HepG2 (cell line): ENCODE results near the gene EPS8L3.

Source experiments
- BCL6 ChIP-seq: IDR thresholded peaks from 2 replicates; pipeline ENCODE4 v1.6.1; 2016; ENCODE audit warnings: missing genetic modification reagents, missing compliant biosample characterization
- CEBPZ ChIP-seq: IDR thresholded peaks from 2 replicates; pipeline ENCODE4 v1.6.1; 2012; ENCODE audit warnings: low read length, improper control_type of control experiment
- ELF1 ChIP-seq: sonication (generic); formaldehyde crosslinking; IDR thresholded peaks from 2 replicates; pipeline ENCODE4 v1.4.0; 2020; ENCODE audit warnings: missing genetic modification reagents
- ETV5 ChIP-seq: IDR thresholded peaks from 2 replicates; pipeline ENCODE4 v1.6.1; 2018; ENCODE audit warnings: missing biosample characterization, missing genetic modification reagents, inconsistent platforms, borderline replicate concordance
- IKZF4 ChIP-seq: sonication (generic); formaldehyde crosslinking; IDR thresholded peaks from 2 replicates; pipeline ENCODE4 v1.5.1; 2020; ENCODE audit warnings: borderline replicate concordance, mild to moderate bottlenecking, low read depth, missing genetic modification reagents; ENCODE audit errors: not compliant biosample characterization
- MXD1 ChIP-seq: sonication (generic); formaldehyde crosslinking; IDR thresholded peaks from 2 replicates; pipeline ENCODE4 v1.4.0; 2020; ENCODE audit warnings: mild to moderate bottlenecking, missing genetic modification reagents
- PATZ1 ChIP-seq: sonication (generic); formaldehyde crosslinking; IDR thresholded peaks from 2 replicates; pipeline ENCODE4 v1.4.0; 2020; ENCODE audit warnings: missing genetic modification reagents
- RFX3 ChIP-seq: IDR thresholded peaks from 2 replicates; pipeline ENCODE4 v1.6.1; 2016; ENCODE audit warnings: missing biosample characterization, missing genetic modification reagents
- USF2 ChIP-seq, 2 experiments: sonication (generic) in 1 of 2; formaldehyde crosslinking in 1 of 2; IDR thresholded peaks; 2 replicates each; pipeline versions ENCODE4 v1.5.1 to v1.6.1; 2011 to 2020; ENCODE audit warnings: borderline replicate concordance in 1 of 2, low read depth in 1 of 2, low read length in 1 of 2, mild to moderate bottlenecking in 1 of 2, missing genetic modification reagents in 1 of 2, moderate library complexity in 1 of 2

GRCh38 chr1:109716570-109717090, 47.1 kb downstream of the EPS8L3 start:
- no peak for TF ChIP-seq USF2 (IDR thresholded peaks at IDR 0.05; ENCODE audit: low read depth, low read length)
- no peak for TF ChIP-seq USF2 (CRISPR knock-in tag; IDR thresholded peaks at IDR 0.05; ENCODE audit: borderline replicate concordance)
- TF ChIP-seq ELF1 (CRISPR knock-in tag) = no peak
- no peak for TF ChIP-seq RFX3
- TF ChIP-seq PATZ1 (CRISPR knock-in tag) = no peak
- no peak for TF ChIP-seq ETV5 (CRISPR knock-in tag)
- no peak for TF ChIP-seq MXD1 (CRISPR knock-in tag)
- no peak for TF ChIP-seq CEBPZ
- no peak for TF ChIP-seq IKZF4
- TF ChIP-seq BCL6 (CRISPR knock-in tag) = no peak
